HepG2 (cell line): ENCODE measurements around the gene CLEC4M.

Experiments used
- PITX1 ChIP-seq: sonication (generic); formaldehyde crosslinking; IDR thresholded peaks from 2 replicates; pipeline ENCODE4 v1.5.1; 2020; ENCODE audit warnings: mild to moderate bottlenecking, missing genetic modification reagents
- RAD21 ChIP-seq: fragments of 450-650 bp; formaldehyde crosslinking; IDR thresholded peaks from 2 replicates; pipeline ENCODE4 v1.5.0; 2020; ENCODE audit warnings: mild to moderate bottlenecking

- TF ChIP-seq PITX1 (no peak), RAD21 (no peak)
These were observed 6.8 kb upstream of the CLEC4M start for GRCh38 chr19:7756258-7756657.
